HG03108 (cell line): ENCODE data around the gene GREM1.

Experiments
- ATAC-seq: cut with Tn5 transposase; IDR thresholded peaks from one replicate; pipeline ENCODE4 v1.9.1; 2021; ENCODE audit warnings: moderate library complexity; ENCODE audit not compliant: unreplicated experiment

Gene GREM1

DNA sequence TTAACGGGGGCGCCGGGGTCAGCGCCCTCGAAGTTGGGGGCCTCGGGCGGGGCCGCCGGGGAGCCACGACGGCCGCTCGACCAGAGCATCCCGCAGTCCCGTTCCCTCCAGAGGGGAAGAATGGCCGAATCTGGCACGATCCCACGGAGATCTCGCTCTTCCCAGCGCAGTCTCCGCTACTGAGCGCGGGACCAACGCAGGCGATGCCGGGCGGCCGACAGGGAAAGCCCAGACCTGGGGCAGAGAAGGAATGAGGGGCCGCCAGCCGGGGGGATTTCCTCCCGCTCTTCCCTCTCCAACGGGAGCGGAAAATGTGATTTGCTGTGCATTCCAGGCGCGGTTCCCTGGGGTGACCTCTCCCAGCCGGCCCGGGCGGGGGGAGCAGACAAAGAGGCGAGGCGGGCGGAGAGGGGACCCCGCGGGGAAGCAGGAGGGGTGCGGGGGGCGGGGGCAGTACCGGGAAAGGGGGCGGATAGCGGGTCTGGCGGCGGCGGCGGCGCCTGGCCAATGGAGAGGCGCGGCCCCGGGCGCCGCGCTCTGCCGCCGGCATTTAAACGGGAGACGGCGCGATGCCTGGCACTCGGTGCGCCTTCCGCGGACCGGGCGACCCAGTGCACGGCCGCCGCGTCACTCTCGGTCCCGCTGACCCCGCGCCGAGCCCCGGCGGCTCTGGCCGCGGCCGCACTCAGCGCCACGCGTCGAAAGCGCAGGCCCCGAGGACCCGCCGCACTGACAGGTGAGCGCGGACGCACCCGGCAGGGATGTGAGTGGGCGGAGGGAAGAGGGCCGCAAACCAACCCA, at the start of gene GREM1:
Gene GREM1 (plus strand): TSS at position 579 of the 801 bp plus-strand sequence. CDS start 12,687 bp downstream, outside the sequence.
- no peak for ATAC-seq

DNA sequence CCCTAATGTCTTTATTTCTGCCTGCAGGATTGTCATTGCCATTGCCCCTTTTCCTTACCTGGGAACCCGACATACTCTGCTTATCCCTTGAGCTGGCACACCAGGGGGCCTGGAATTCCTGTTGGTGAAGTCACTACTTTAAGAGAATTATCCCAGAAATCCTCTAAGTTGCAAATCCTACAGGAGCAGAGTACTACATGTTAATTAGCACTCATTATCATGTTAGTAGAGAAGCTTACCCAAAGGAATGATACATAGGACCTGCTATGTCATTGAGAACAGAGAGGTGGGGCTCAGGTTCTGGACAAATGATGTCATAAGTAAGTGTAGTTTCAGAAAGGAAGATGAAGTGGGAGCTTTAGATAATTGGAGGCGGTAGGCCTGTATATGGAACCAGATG, 48.9 kb upstream of the GREM1 start:
- no peak for ATAC-seq

DNA sequence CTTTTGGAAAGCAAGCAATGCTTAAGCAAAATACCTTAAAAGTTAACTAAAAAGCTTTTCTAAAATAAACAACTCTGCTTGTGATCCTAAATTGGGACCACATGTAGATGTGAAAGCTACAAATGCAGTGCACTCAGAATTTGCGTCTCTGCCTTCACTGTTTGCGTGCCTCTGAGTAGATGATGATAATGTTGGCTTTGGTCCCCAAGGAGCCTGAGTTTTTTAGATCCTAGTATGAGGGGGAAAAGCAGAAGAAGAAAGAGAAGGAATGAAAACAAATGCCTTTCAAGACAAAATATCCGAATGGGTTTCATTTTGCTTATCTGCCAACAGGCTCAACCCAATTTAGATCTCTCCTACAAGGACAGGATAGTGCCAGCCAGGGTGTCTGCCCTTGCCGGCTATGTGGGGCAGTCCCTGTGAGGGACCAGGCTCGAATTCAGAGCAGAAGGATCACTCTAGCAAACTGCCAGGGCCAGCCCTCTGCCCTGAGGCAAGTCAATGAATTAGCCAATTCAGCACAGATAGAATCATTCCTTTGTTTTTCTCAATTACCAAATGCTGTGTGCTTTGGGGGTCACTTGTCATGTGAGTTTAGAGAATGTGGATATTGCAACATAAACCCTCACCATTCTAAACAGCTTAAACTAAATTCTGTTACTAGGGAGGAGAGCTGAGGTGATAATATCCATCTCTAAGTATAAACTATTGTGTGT, 47.8 kb upstream of the GREM1 start:
- no peak for ATAC-seq

DNA sequence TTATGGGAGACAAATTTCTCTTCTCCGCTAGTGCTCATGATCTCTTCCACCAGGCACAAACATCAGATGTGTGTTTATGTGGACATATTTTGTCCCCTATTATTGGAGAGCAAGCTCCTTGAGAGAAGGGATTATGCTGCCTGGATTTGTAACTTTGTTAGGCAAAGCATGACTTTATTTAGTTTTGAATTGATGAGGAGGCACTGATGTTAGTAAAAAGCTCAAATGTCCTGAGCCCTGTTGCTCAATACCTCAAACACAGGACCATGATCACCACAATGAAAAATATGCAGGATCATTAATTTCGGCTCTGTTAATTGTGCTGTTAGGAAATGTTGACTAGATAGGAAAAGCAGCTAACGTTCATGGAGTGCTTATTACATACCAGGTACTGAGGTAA, 47.2 kb upstream of the GREM1 start:
- ATAC-seq: no peak

DNA sequence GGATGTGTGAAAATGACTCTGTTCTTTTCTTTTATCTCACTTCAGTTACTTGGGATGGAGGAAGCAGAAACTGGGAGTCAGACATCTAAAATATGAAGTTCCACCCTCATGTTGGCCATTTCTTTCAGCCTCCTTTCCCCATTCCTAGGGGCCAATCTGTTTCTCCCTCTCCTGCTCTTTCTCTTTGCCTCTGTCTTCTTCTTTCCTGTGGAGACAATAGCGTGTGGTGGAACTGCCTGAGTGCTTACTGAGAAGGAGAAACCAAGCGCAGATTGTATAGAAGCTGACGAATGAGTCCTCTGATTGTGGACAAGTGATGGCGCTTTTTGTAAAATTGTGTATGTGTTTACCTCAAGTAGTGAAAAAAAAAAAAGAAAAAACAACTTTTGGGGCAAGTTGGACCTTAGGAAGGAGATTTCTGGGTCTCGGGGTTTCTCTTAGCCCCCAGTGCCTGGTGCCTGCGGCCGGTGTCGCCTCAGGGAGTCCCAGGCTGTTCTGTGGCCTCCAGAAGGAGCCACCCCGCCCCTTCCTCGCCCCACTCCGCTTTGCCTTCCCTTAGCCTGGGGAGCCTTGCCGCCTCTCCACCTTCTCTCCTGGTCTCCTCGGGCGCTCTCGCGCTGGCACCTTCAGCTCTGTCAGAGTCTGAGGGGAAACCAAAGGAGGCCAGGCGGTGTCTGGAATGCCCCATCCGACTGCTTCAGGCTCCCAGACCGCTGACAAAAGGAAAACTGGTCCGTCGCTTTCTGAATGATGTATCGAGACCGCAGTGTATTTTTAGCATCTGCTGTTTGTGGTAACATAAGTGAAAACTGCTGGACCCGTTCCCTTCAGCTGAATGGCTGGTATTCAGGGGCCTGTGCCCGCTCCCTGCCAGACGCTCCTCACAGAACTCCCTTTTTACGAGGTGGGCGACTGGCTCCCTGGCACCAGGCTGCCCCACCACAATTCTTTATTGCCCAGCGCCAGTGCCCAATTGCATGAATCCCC, 46.2 kb upstream of the GREM1 start:
- ATAC-seq: no peak

DNA sequence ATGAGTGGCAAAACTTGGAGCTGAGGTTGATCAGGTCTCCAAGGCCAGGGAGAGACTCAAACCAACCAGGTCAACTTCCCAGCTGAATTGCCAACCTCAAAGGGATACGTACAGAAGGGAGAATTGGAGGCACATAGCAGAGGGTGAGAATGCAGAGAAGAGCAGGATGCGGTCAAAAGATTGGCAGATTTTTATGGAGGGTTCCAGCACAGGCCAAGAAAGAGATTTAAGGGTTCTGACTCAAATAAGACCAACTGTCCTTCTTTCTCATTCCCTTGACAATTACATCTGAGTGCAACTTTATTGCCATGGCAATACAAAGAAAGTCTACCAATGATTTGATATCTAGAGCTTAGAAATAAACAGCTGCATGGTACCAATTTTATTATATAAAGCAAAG, 43.1 kb upstream of the GREM1 start:
- ATAC-seq: no peak

DNA sequence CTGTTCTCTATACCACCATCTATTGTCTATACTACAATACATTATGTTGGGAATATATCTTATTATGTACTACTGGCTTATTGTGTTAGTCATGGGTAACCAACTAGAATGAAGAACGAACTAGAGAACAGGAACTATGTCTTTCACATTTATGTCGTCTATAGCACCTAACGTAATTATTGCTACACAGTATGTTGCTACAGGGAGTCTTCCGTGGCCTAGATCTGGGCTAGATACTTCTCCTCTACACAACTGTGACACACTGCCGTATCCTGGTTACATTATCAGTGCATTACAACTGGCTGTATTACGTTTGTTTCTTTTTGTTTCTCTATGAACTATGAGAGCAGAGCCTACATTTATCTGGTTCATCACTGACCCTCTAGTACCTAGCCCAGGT, 42.3 kb upstream of the GREM1 start:
- no peak for ATAC-seq

DNA sequence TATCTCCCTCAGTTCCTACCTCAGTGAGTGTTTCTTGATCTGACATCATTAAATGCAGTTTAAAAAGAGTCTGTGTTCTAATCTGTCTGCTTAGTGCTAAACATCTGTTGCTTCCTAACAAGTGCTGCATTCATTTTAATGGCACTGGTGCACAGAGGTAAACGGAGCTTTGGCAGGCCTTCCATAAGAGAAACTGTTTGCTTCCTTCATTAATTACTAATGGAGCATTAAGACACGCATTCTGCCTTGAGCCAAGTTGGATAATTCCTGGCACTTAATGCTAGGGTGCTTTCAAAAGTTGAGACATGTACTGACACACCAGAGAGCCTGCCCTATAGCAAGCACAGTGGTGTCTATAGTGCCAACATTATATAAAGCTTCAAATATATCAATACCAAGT, 41.6 kb upstream of the GREM1 start:
- ATAC-seq: no peak

DNA sequence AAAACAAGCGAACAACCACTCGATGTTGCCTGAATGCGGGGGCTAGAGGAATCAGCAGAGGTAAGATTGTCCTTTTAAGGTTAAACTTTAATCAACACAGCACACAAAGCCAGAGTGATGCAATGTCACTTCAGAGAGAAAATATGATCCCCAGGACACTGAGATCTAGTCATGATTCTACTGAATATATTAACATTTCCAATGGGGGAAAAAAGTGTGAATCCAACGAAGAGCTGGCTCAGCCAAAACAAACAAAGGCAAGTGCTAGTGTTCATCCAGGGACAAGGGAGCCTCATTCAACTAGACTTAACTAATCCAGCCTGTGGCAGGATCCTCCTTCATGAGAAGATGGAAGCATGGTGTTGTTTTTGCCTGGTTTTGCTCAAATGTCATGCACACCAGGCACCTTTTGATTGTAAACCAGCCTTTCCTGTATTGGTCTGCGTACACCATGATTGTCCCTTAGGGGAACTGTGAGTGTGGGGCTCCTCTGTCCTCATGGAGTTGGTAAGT, 40.5 kb upstream of the GREM1 start:
- no peak for ATAC-seq

DNA sequence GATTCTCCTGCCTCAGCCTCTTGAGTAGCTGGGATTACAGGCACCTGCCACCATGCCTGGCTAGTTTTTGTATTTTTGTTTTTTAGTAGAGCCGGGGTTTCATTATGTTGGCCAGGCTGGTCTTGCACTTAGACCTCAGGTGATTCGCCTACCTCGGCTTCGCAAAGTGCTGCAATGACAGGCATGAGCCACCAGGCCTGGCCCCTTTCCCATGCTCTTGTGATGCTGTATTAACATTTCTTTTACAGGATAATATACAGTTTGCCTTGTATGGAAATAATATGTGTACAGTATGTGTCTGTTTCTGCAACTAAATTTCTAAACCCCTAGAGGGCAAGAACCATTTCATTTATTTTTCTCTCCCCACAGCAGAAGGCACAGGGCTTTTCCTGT, 38.5 kb upstream of the GREM1 start:
- ATAC-seq: no peak

DNA sequence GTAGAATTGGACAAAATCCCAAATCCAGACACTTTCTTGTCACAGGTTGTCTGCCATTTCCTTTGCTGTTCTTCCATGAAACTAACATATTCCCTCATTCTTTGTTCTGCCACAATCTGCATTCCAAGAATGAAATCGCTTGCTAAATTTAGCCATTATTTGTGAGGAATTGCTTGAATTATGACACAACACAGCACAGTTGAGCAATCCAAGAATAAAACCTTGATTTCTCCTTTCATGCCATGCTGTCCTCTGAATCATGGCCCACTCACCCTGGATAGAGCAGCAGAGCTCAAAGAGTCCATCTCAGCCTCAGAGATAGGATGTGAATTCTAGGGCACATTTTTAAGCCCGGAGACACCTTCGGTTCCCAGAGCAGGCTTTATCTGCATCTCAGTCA, 35.2 kb upstream of the GREM1 start:
- no peak for ATAC-seq

DNA sequence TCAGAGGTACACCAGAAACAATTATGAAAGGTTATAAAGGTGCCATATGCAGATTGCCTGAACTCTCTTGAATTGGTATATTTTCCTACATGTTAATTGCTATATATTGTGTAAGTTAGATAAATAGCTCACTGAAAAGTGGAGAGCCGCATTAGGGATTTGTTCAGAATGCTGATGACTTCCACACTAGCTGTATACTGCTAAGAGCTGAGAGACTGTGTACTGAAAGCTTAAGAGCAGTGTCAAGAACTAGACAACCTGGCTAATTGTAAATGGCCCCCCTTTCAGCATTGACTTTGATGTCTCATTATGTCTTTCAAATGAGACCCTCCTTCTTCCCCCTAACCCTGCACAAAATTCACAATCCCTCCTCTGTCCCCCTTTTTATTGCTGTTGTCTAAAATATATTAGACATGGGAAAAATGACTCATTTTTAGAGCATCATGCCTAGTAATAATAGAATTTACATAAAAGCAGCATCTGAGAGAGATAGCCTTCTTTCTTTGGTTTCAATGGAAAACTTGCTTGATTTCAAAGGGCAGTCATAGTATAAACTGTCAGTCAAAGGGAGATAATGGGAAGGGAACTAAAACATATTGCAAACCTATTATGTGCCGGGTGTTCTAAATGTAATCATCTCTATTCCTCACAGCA, 34.7 kb upstream of the GREM1 start:
- ATAC-seq: no peak

DNA sequence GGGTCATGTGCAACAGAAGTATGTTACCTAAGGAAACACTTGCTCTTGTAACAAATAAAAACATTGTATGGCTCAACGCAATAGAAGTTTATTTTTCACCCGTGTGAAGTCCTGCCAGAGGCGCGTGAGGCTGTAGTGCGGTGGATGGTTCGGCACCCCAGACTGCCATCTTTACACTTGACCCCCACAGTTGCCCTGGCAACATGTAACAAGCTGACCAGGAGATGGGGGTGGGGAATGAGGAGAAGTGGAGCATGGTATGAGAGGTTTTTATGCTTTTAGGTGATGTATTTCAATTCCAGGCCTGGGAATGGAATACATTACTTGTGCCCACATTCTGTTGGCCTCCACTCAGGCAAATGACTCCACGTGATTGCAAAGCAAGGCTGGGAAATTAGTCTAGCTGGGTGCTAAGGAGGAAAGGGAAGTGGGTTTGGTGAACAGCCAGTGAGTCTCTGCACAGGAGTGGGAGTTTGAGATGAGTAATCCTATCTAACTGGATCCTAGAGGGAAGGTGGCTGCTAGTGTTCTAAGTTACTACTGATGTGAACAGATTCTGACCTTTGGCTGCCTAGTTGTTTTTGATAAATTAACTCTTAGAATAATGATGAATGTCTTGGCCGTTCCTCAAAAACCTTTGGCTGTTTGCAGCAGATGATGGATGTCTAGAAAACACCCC, 33.8 kb upstream of the GREM1 start:
- no peak for ATAC-seq

DNA sequence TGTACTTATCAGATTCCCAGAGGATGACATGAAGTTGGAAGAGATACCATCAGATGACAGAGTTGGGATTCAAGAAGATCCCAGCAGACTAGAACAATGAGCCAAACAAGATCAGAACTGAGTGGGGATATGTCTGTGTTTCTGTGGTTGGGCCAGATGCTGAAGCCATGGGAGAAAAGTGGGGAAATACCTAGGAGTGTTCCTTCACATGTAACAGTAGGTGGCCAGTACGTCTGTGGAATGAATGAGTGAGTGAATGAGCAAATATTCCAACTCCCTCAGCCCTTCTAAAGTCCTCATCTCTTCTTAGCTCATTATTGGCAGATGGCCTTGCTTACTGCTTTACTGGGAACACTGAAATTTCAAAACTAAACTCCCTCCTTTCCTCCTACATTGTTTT, 32.2 kb upstream of the GREM1 start:
- no peak for ATAC-seq

DNA sequence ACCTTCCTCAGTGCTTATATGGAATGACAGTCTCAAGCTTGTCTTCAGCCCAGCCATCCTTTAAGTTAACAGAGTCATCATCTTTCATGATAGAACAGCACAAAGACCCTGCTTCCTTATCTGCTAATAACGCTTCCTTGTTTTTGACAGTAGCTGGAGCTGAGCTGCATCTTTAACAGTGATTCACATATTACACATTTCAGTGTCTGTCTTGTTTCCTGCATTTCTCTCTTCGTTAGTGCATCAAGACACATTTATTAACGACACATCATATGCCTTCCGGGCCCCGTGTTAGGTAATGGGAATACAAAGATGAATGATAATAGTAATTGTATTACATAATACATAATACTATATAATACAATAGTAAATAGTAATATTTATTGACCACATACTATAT, 30.2 kb upstream of the GREM1 start:
- no peak for ATAC-seq

DNA sequence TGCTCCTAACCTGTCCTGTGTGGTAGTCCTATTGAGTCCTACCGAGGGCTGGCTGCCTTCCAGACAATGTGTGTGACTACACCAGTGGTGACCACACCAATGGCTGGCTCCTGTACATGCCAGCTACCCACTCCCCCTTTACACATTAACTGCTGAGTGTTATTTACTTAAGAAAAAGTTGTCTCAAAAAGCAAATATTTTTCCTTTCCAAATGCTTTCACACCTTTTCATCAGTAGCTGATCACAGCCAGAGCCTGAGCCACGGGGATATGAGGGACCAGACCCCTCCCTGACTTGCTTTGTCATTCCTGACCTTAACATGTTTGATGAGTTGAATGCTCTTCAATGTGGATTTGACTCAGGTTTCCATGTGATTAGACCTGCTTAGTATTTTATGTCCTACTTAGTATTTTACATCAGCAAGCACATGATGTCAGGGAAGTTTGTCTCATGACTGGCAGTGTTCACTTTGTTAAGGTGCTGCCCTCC, 29.6 kb upstream of the GREM1 start:
- ATAC-seq: no peak

DNA sequence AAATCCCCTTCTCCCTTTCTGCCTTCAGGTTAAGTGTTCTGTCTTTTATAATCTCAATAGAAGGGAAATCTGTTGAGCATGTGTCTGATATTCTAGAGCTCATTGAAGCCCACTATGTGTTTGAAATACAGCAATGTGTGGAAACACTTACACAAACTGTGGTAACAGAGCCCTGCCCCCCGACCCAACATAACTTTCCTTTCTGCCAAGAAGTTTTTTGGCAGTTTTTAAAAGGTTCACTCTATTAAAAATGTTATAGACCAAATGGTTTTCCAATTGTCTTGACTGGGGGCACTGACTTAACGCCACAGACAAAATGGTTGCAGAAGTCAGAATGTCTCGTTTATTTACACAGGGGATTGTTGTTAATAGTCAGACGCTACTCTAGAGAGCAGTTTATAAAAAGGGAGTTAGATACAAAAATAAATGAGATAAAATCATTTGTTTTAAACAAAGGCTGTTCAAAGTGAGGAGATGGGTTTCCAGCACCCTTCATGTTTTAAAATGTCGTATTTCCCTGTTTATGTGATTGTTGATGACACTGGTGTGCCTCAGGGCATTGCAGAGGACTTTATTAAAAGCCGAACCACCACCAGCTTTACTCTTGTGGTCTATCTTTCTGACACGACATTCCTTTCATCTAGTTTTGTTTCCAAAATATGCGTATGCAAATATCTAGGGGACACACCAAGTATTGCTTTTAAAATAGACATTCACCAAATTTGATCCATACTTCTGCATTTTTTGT, 26.7 kb upstream of the GREM1 start:
- ATAC-seq: no peak

DNA sequence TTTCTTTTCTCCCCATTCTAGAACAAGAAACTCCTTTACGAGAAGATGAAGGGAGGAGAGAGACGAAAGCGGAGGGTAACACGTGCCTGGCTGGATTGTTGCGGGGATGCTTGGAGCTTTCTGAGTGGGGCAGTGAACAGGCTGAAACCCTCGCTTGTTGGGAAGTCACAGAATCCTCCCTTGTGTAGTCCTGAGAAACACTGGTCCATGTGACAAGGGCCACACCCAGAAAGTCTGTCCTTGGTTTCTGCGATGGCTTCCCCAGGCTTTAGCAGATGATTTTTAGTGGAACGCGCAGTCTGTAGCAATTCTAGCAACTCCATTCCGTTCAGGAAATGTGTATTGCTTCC, 26.1 kb upstream of the GREM1 start:
- ATAC-seq: no peak

DNA sequence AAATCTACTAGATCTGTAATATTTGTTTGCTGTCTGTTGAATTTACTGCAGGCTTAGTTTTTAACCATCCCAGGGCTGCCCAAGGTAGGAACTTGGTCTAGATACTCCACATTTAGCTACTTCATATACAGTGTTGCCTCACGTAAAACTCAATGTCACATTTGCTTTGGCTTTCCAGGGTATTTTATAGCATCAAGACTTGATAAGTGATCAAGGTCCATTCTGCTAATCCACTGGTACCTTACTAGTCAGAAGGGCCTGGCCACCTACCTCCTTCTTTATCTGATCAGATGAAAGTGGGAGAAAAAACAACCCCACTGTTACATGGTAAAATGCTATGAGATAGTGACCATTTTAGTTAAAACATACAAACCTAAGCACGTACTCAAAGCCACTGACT, 25.5 kb upstream of the GREM1 start:
- ATAC-seq: no peak
